ENCODE results near the gene CD180.

CD180 gene

DNA sequence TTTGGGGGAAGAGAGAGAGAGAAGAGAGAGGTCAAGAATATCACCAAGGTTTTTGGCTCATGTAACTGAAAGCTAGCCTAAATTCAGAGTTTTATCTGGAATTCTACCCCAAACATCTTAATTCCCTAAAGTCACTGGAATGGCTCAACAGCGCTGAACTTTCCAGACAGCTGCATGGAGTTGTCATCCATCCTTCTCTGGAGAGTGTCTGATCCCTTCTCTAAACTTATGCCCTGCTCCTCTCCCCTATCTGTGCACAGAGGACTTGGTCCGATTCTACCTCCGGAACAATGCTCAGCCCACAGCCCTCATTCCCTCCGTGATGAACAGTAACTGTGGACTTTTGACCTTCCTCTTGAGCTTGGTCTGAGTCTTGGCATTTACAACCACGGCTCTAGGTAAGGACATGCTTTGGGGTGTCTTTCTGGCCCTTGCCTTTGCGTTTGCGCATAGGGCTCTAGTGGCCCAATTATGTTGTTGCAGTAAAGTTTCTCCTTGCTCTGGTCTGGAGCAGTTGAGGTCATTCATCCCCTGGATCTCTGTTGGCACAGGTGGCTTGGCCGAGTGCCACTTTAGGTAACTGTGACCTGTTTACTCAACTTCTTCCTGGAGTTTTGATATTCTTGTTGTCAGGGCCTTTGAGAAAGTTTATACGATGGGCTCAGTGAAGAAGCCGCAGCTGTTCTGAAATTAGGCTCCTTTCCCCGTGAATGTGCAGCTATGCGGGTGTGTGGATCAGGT lies 18.3 kb upstream of the CD180 start:
- H3K4me1 ChIP-seq (ENCODE audit: low read length): peaks cover 22% of the 10 kb centered on the region
- no peaks in the 10 kb centered on the region for H4K20me1 ChIP-seq (ENCODE audit: insufficient read depth, low read length)
- no peaks in the 10 kb centered on the region for H3K9me3 ChIP-seq (replicated peaks; ENCODE audit: insufficient read depth, low read length)
- peak overlapping the region; percentile 41; the same call in 1 of the 2 replicates for H3K4me3 ChIP-seq (ENCODE audit: low read length)
- no peak for DNase-seq
- peaks cover 17% of the 10 kb centered on the region for H3F3A ChIP-seq (ENCODE audit: insufficient read depth, low read length)
- H3K27me3 ChIP-seq (replicated peaks; ENCODE audit: insufficient read depth, low read length): no peaks in the 10 kb centered on the region
- peak overlapping the region; percentile 75; the same call in 1 of the 2 replicates for H2AFZ ChIP-seq (ENCODE audit: low read length)
- no peak overlapping the region for H3K9ac ChIP-seq (ENCODE audit: low read length)
- H3K4me2 ChIP-seq (ENCODE audit: low read depth, low read length): peak overlapping the region; percentile 84; the same call in 1 of the 2 replicates
- no peaks in the 10 kb centered on the region for H3K79me2 ChIP-seq (ENCODE audit: low read length)
- H3K27ac ChIP-seq (ENCODE audit: low read length): no peak overlapping the region; the same call in 1 of the 2 replicates
- H3K36me3 ChIP-seq (replicated peaks; ENCODE audit: insufficient read depth, low read length): no peaks in the 10 kb centered on the region
- H3K9me2 ChIP-seq (replicated peaks; ENCODE audit: insufficient read depth, low read length): no peaks in the 10 kb centered on the region
- TF ChIP-seq EZH2phosphoT487 (IDR thresholded peaks at IDR 0.05; ENCODE audit: low read length) (no peak), EZH2 (optimal IDR thresholded peaks at IDR 0.05; ENCODE audit: low read depth, low read length) (no peak)
- TF ChIP-seq, protein P1, sequence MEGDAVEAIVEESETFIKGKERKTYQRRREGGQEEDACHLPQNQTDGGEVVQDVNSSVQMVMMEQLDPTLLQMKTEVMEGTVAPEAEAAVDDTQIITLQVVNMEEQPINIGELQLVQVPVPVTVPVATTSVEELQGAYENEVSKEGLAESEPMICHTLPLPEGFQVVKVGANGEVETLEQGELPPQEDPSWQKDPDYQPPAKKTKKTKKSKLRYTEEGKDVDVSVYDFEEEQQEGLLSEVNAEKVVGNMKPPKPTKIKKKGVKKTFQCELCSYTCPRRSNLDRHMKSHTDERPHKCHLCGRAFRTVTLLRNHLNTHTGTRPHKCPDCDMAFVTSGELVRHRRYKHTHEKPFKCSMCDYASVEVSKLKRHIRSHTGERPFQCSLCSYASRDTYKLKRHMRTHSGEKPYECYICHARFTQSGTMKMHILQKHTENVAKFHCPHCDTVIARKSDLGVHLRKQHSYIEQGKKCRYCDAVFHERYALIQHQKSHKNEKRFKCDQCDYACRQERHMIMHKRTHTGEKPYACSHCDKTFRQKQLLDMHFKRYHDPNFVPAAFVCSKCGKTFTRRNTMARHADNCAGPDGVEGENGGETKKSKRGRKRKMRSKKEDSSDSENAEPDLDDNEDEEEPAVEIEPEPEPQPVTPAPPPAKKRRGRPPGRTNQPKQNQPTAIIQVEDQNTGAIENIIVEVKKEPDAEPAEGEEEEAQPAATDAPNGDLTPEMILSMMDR (IDR thresholded peaks at IDR 0.05; ENCODE audit: low read length): no peak

DNA sequence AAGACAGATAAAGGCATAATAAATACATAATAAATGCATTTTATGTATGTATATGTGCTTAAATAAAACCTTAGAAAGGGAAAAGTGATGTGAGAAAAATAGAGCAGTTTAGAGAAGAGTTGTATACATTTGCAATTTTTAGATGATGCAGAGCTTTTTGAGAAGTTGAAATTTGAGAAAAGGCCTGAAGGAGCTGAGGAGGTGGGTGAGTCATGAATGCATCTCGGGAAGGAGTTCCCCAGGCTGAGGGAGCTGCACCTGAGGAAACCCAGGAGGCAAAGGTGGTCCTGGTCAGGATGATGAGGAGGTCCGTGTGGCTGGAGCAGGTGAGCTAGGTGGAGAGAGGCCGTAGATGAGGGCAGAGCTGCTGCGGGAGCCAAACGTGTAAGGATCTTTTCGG lies 17.4 kb upstream of the CD180 start:
- H3K27ac ChIP-seq (ENCODE audit: low read length): no peak overlapping the region
- no peaks in the 10 kb centered on the region for H3K9me2 ChIP-seq (replicated peaks; ENCODE audit: insufficient read depth, low read length)
- H3K4me2 ChIP-seq (ENCODE audit: low read depth, low read length): no peak overlapping the region
- no peaks in the 10 kb centered on the region for H3K36me3 ChIP-seq (replicated peaks; ENCODE audit: insufficient read depth, low read length)
- no peak overlapping the region for H3K9ac ChIP-seq (ENCODE audit: low read length)
- H3K27me3 ChIP-seq (replicated peaks; ENCODE audit: insufficient read depth, low read length): no peaks in the 10 kb centered on the region
- H3F3A ChIP-seq (ENCODE audit: insufficient read depth, low read length): peaks cover 17% of the 10 kb centered on the region
- H4K20me1 ChIP-seq (ENCODE audit: insufficient read depth, low read length): no peaks in the 10 kb centered on the region
- H2AFZ ChIP-seq (ENCODE audit: low read length): no peak overlapping the region
- H3K4me3 ChIP-seq (ENCODE audit: low read length): no peak overlapping the region
- no peaks in the 10 kb centered on the region for H3K79me2 ChIP-seq (ENCODE audit: low read length)
- no peak for DNase-seq
- TF ChIP-seq EZH2phosphoT487 (IDR thresholded peaks at IDR 0.05; ENCODE audit: low read length): no peak
- TF ChIP-seq EZH2 (optimal IDR thresholded peaks at IDR 0.05; ENCODE audit: low read depth, low read length): no peak
- TF ChIP-seq, protein P1 (IDR thresholded peaks at IDR 0.05; ENCODE audit: low read length): no peak
- no peaks in the 10 kb centered on the region for H3K9me3 ChIP-seq (replicated peaks; ENCODE audit: insufficient read depth, low read length)
- H3K4me1 ChIP-seq (ENCODE audit: low read length): peaks cover 22% of the 10 kb centered on the region

DNA sequence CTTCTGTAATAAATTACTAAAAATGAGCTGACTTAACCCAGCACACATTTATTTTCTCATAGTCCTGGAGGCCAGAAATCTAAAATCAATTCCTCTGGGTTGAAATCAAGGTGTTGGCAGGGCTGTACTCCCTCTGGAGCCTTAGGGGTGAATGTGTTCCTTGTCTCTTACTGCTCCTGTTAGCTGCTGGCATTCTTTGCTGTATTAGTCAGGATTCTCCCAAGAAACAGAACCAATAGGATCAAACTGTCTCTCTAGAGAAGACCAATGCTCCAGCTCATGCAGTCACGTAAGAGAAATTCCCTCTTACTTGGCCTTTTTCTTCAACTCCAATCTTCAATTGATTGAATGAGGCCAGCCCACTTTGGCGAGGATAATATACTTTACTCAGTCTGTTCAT lies 15.3 kb upstream of the CD180 start:
- no peak overlapping the region for H2AFZ ChIP-seq (ENCODE audit: low read length)
- no peak overlapping the region for H3K4me2 ChIP-seq (ENCODE audit: low read depth, low read length)
- peaks cover 20% of the 10 kb centered on the region for H3F3A ChIP-seq (ENCODE audit: insufficient read depth, low read length)

More for the DNA sequence above, 15.3 kb upstream of the CD180 start:
- no peaks in the 10 kb centered on the region for H3K36me3 ChIP-seq (replicated peaks; ENCODE audit: insufficient read depth, low read length)
- no peaks in the 10 kb centered on the region for H3K9me3 ChIP-seq (replicated peaks; ENCODE audit: insufficient read depth, low read length)
- DNase-seq: no peak
- no peak overlapping the region for H3K9ac ChIP-seq (ENCODE audit: low read length)
- H3K79me2 ChIP-seq (ENCODE audit: low read length): no peaks in the 10 kb centered on the region
- peaks cover 26% of the 10 kb centered on the region for H3K4me1 ChIP-seq (ENCODE audit: low read length)
- H3K27ac ChIP-seq (ENCODE audit: low read length): no peak overlapping the region
- no peaks in the 10 kb centered on the region for H4K20me1 ChIP-seq (ENCODE audit: insufficient read depth, low read length)
- no peak overlapping the region for H3K4me3 ChIP-seq (ENCODE audit: low read length)
- H3K27me3 ChIP-seq (replicated peaks; ENCODE audit: insufficient read depth, low read length): no peaks in the 10 kb centered on the region
- no peaks in the 10 kb centered on the region for H3K9me2 ChIP-seq (replicated peaks; ENCODE audit: insufficient read depth, low read length)
- TF ChIP-seq, protein P1 (IDR thresholded peaks at IDR 0.05; ENCODE audit: low read length): no peak
- no peak for TF ChIP-seq EZH2 (optimal IDR thresholded peaks at IDR 0.05; ENCODE audit: low read depth, low read length)
- TF ChIP-seq EZH2phosphoT487 (IDR thresholded peaks at IDR 0.05; ENCODE audit: low read length): no peak

Measured in MM.1S (cell line).